Spleen (tissue), 13 donors: ENCODE measurements around the gene ZNF519. TPM values are rescaled to one million over a fixed set of nuclear protein-coding genes. Genes with fewer than 3 reads are reported as not detected.
A peak's percentile ranks its signal among the peaks of the same experiment; 100 is the strongest.
"Not testable (repeated sequence)": the region's sequence is repeated elsewhere in the genome, so short reads cannot be mapped to it uniquely, and the experiment has no call there.

Source experiments
- DNase-seq: peaks from one replicate; pipeline ENCODE4 v3.0.0-alpha.2; 2020
- H3K27ac ChIP-seq, 8 donors: fragments of 200-600 bp; sonication (generic) in 7 of 8; 1 replicate in 4 of 8; 2 replicates in 4 of 8; pipeline versions ENCODE4 v1.5.0 to v1.8.0; 2016 to 2021; ENCODE audit warnings: inconsistent platforms in 4 of 8, mild to moderate bottlenecking in 4 of 8, moderate library complexity in 1 of 8
- H3K27me3 ChIP-seq, 7 donors: fragments of 200-600 bp; sonication (generic) in 6 of 7; replicated peaks in 1 of 7; 1 replicate in 4 of 7; 2 replicates in 3 of 7; pipeline versions ENCODE4 v1.5.0 to v1.8.0; 2016 to 2021; ENCODE audit warnings: inconsistent platforms in 3 of 7, mild to moderate bottlenecking in 1 of 7
- H3K36me3 ChIP-seq, 6 donors: fragments of 200-600 bp; sonication (generic) in 5 of 6; 1 replicate in 4 of 6; 2 replicates in 2 of 6; pipeline versions ENCODE4 v1.5.0 to v1.8.0; 2016 to 2021; ENCODE audit warnings: inconsistent platforms in 2 of 6
- H3K4me1 ChIP-seq, 6 donors: fragments of 200-600 bp; sonication (generic) in 5 of 6; 1 replicate in 3 of 6; 2 replicates in 3 of 6; pipeline versions ENCODE4 v1.5.0 to v1.8.0; 2016 to 2021; ENCODE audit warnings: inconsistent platforms in 3 of 6
- H3K4me3 ChIP-seq, 8 donors: fragments of 200-600 bp; sonication (generic) in 7 of 8; 1 replicate in 4 of 8; 2 replicates in 4 of 8; pipeline versions ENCODE4 v1.5.0 to v1.8.0; 2016 to 2021; ENCODE audit warnings: inconsistent platforms in 4 of 8, mild to moderate bottlenecking in 4 of 8, moderate library complexity in 2 of 8
- H3K9me3 ChIP-seq, 8 donors: fragments of 200-600 bp; sonication (generic) in 7 of 8; 1 replicate in 4 of 8; 2 replicates in 4 of 8; pipeline versions ENCODE4 v1.5.0 to v1.8.0; 2016 to 2021; ENCODE audit warnings: inconsistent platforms in 4 of 8
- CTCF ChIP-seq, 11 experiments: fragments of 200-600 bp in 7 of 11; fragments of 450-650 bp in 4 of 11; sonication (generic) in 4 of 11; IDR thresholded peaks in 8 of 11; conservative IDR thresholded peaks in 3 of 11; 1 replicate in 7 of 11; 2 replicates in 4 of 11; pipeline versions ENCODE4 v1.4.0 to v1.8.0; 2016 to 2021; ENCODE audit warnings: antibody characterized with exemption in 11 of 11, inconsistent platforms in 4 of 11, mild to moderate bottlenecking in 1 of 11
- POLR2A ChIP-seq, 3 donors: fragments of 450-650 bp; IDR thresholded peaks; one replicate each; pipeline ENCODE4 v1.5.1; 2017; ENCODE audit warnings: antibody characterized with exemption in 3 of 3, mild to moderate bottlenecking in 1 of 3
- POLR2AphosphoS5 ChIP-seq, 3 donors: sonication (generic); formaldehyde crosslinking; IDR thresholded peaks; one replicate each; pipeline ENCODE4 v1.5.1; 2017; ENCODE audit warnings: antibody characterized with exemption in 3 of 3
- WGBS, 5 donors: extraction: QIAGEN DNeasy Blood & Tissue Kit in 3 of 5; methylation state at CpG; one replicate each; pipeline versions ENCODE4 v1.1.5 to v1.1.7; 2013 to 2018; 5-methylcytosine and 5-hydroxymethylcytosine counted together
- intact Hi-C: fragments of 100-400 bp; cut with DNase I; formaldehyde crosslinking; loops from one replicate; pipeline ENCODE4 v1.15.0; 2023; ENCODE audit warnings: low total_unique reads
- long read RNA-seq, 2 donors: transcript quantifications; one replicate each; lab custom pipeline, GENCODE V29; 2026
- polyA plus RNA-seq, 3 donors: library from polyadenylated mRNA; stranded (reverse); fragments of 200-250 nt; gene quantifications; one replicate each; pipeline ENCODE4 v1.2.1, GENCODE V29; 2013
- total RNA-seq, 7 donors: library from RNA; depleted of rRNA in 3 of 7; stranded (reverse); fragments of >200 nt in 3 of 7; fragmentation: NEBNext Ultra II Directional in 4 of 7; extraction: Animal tissue kit (Norgen Biotek cat#: 25700) in 4 of 7; gene quantifications; one replicate each; pipeline versions ENCODE4 v1.1.0 to v1.2.1, GENCODE V29; 2016 to 2021
- donor health status: healthy with polysubstance abuse.
- donor health status: DM: no; HTN: no; CAD: no; lungs with moderate emphysema.
- donor health status: DM: no; HTN: no; CAD: no.
- donor health status: Bipolar disorder and iron deficiency.
- donor health status: healthy.
- donor health status: DM: no; HTN: no; CAD: no.
- donor health status: DM: yes; HTN: yes; CAD: no.

ZNF519 gene
- total RNA-seq (10 to 100 TPM in 4 of 7 donors, 1 to 10 TPM in 3; 2.9 to 13.9 (median 12.9) TPM), polyA plus RNA-seq (1 to 10 TPM; 1.6 to 2.7 (median 1.7) TPM)
- long read RNA-seq, donor 1, full-length matches to known transcripts = 3 of 3 reads
- long read RNA-seq, donor 1, partial matches to known transcripts = 0 of 3 reads
- long read RNA-seq, donor 1, other reads (novel, unspliced or antisense) = 0 of 3 reads
- long read RNA-seq, donor 2, full-length matches to known transcripts = 1 of 1 reads
- long read RNA-seq, donor 2, partial matches to known transcripts = 0 of 1 reads
- long read RNA-seq, donor 2, other reads (novel, unspliced or antisense) = 0 of 1 reads

DNA sequence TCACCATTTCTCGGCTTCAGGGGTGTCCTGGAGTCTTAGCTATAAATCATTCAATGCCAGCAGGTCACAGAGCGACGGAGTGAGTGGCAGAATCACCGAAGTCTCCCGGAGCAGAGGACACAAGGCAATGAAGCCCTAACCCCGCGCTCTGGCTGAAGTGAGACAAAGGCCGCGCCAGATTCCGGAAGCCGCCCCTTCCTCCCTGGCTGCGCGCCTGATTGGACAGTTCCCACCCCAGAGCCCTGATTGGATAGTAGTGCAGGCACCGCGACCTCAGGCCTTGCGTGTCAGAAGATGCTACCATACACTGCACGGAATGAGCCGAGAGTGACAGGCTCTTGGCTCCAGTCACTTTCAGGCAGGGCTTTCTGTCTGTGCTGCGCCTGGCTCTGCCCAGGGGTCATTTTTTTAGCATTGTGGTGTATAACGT, at the start of gene ZNF519:
TSS of gene ZNF519 (minus strand) at position 165 of the 430 bp plus-strand sequence. CDS start at position 7, 158 bp downstream.
- peaks cover 3 to 17% (median 9%) of the 10 kb centered on the region in 6 donors for H3K4me1 ChIP-seq
- H3K36me3 ChIP-seq, intact Hi-C loops, H3K27me3 ChIP-seq, H3K9me3 ChIP-seq: not testable (repeated sequence)
- peak within 1 kb of the TSS in 6 of 8 donors; percentile 32 to 70 (median 56) for H3K27ac ChIP-seq
- peak; percentile 94 for DNase-seq
- WGBS, 5 donors = 0 to 1% (median 0%) methylated on average over 17 to 20 of the region's 20 CpGs
- H3K4me3 ChIP-seq = peak within 1 kb of the TSS; percentile 46 to 80 (median 54)
- TF ChIP-seq POLR2AphosphoS5 (IDR thresholded peaks at IDR 0.05) = peak; percentile 56 to 74 (median 68)

- 10 to 34% (median 18%) methylated on average over 18 to 28 of the region's 28 CpGs for whole genome bisulfite sequencing, 5 donors
- no peaks in the 10 kb centered on the region for H3K36me3 ChIP-seq
- intact Hi-C loops = no loop called here
- H3K4me3 ChIP-seq = peak overlapping the region; percentile 16 to 70 (median 42)
- TF ChIP-seq CTCF (IDR thresholded peaks at IDR 0.05 in 8 of 11, conservative IDR thresholded peaks at IDR 0.05 in 3 of 11) (no peak), POLR2A (IDR thresholded peaks at IDR 0.05) (no peak), POLR2AphosphoS5 (IDR thresholded peaks at IDR 0.05) (no peak)
- peaks cover 0 to 8% (median 0%) of the 10 kb centered on the region in 6 donors for H3K4me1 ChIP-seq
- H3K27ac ChIP-seq = no peak overlapping the region
- peak; percentile 77 for DNase-seq
- H3K27me3 ChIP-seq = peaks cover 0 to 9% (median 0%) of the 10 kb centered on the region in 7 donors
- H3K9me3 ChIP-seq = no peaks in the 10 kb centered on the region
These were observed 47.1 kb upstream of the ZNF519 start for GRCh38 chr18:14179306-14179705.

DNA sequence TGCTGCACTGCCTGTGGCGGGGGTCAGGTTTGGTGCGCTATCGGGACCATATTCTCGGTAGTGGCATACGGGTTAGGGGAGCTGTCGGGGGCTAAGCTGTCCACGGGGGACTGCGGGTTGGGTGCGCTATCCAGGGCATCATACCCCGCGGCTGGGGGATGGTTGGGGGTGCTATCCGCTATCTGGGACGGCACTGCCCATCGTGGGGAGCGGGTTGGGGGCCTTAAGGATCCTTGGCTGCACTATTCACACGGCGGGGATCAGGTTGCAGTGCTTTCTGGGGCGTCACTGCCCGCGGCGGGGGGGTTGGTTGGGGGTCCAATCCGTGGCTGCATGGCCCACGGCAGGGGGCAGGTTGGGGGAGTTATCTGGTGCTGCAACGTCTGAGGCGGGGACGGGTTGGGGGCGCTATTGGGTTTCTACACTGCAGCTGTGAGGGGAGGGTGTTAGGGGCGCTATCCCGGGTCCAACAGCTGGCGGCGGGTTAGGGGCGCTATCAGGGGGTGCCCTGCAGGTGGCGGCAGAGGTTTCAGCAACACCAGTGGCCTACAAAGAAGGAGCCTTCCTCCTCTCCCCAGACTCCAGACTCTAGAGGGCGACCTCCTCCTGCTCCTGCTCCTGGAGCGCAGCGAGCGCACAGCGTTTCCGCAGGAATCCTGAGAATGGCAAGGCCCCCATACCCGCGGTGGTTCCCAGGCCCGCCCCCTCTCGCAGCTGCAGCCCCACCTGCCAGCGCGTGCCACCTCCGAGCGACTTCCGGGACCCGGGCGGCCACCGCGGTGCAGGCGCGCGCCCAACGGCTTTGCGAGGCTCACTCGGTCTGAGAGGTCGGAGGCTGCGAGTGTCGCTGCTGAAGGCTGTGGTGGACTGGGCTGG, 46.3 kb upstream of the ZNF519 start:
- Histone ChIP-seq H3K4me3 (peak overlapping the region; percentile 33 to 70 (median 48)), H3K27ac (peak overlapping the region in 1 of 8 donors; percentile 11)
- H3K27me3 ChIP-seq, H3K9me3 ChIP-seq, H3K4me1 ChIP-seq, intact Hi-C loops, H3K36me3 ChIP-seq: not testable (repeated sequence)
- peak; percentile 93 for DNase-seq
- peak in 10 of 11 experiments; percentile 16 to 71 (median 46) for TF ChIP-seq CTCF (IDR thresholded peaks at IDR 0.05 in 8 of 11, conservative IDR thresholded peaks at IDR 0.05 in 3 of 11)
- peak in 2 of 3 donors; percentile 69 to 78 for TF ChIP-seq POLR2AphosphoS5 (IDR thresholded peaks at IDR 0.05)
- WGBS, 5 donors = 27 to 37% (median 33%) methylated on average over 38 to 61 of the region's 61 CpGs

DNA sequence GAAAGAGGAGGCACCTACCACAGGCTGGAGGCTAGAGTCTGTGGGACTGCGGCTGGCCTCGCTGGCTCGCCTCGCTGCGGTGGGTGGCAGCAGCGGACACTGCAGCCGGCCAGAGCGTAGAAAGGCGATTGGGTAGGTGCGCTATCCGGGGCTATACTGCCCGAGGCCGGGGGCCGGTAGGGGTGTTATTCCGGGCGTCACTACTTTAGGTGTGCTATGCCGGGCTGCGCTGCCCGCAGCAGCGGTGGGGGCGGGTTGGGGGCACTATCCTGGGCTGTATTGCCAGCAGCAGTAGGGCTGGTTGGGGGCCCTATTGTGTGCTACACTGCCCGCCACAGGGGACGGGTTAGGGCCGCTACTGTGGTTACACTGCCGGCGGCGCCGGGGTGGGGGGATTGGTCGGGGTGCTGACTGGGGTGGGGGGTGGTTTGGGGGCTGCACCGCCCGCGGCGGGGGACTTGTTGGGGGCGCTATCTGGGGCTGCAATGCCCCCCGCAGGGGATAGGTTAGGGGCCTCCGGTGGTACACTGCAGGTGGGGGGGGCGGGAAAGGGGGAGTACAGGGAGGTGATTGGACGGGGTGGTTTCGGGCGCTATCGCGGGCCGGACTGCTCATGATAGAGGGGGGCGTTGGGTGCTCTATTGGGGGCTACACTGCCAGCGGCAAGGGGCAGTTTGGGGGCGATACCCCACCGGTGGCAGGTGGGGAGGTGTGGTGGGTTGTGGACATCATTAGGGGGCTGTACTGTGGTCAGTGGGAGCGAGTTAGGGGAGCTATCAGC, 45.5 kb upstream of the ZNF519 start:
- H3K4me1 ChIP-seq, H3K9me3 ChIP-seq, H3K27ac ChIP-seq, H3K4me3 ChIP-seq, H3K27me3 ChIP-seq, intact Hi-C loops, H3K36me3 ChIP-seq: not testable (repeated sequence)
- DNase-seq = peak; percentile 72
- 88 to 96% (median 94%) methylated on average over 24 to 48 of the region's 48 CpGs for WGBS, 5 donors

- H3K36me3 ChIP-seq, H3K27me3 ChIP-seq, H3K27ac ChIP-seq, intact Hi-C loops, H3K4me1 ChIP-seq, H3K4me3 ChIP-seq, H3K9me3 ChIP-seq: not testable (repeated sequence)
- peak; percentile 71 for DNase-seq
- WGBS, 5 donors = 80 to 90% (median 88%) methylated on average over 6 of the region's 6 CpGs
These were observed 43.2 kb upstream of the ZNF519 start for GRCh38 chr18:14175404-14175803.
